NT2/D1 (cell line): ENCODE results near the gene SLC10A1.

Experiments used
- SUZ12 ChIP-seq: IDR thresholded peaks from 2 replicates; pipeline ENCODE4 v1.6.1; 2011; ENCODE audit not compliant: insufficient read length, insufficient read depth; ENCODE audit errors: extremely low read depth
- YY1 ChIP-seq: IDR thresholded peaks from 2 replicates; pipeline ENCODE4 v1.6.1; 2011; ENCODE audit not compliant: insufficient read length, insufficient read depth
- ZNF274 ChIP-seq: IDR thresholded peaks from 2 replicates; pipeline ENCODE4 v1.6.1; 2011; ENCODE audit warnings: mild to moderate bottlenecking, low read depth, low read length

DNA sequence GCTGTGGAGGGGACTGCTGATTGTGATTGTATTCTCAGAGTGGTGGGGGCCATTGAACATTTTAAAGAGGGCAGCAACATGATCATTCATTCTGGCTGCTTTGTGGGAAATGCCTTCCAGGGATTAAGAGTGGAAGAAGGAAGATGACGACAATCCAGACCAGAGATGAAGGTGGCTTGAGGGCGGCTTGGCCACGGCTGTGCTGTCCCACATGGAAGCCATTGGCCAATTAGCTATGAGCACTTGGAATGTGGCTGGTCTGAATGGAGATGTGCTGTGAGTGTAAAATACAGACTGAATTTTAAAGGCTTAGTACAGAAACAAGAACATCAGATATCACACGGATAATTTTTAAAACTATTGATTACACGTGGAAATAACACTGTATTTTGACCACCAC lies 19.2 kb upstream of the SLC10A1 start:
- no peak for TF ChIP-seq SUZ12
- no peak for TF ChIP-seq YY1
- TF ChIP-seq ZNF274: no peak
